IMR-90 (cell line): Measurements from ENCODE around the gene ZNF583.

Experiments used
- BHLHE40 ChIP-seq: fragments of 150-350 bp; IDR thresholded peaks from 2 replicates; pipeline ENCODE4 v1.6.1; 2016; ENCODE audit warnings: mild to moderate bottlenecking, low read depth, low read length
- CTCF ChIP-seq: conservative IDR thresholded peaks from 2 replicates; pipeline ENCODE4 v1.5.1; 2012; ENCODE audit warnings: mild to moderate bottlenecking, low read depth, low read length, improper control_type of control experiment
- MXI1 ChIP-seq: IDR thresholded peaks from 2 replicates; pipeline ENCODE4 v1.6.1; 2012; ENCODE audit warnings: low read depth, mild to moderate bottlenecking, low read length, moderate library complexity, borderline replicate concordance
- NFE2L2 ChIP-seq: fragments of 150-350 bp; IDR thresholded peaks from 2 replicates; pipeline ENCODE4 v1.6.1; 2016; ENCODE audit warnings: low read depth, mild to moderate bottlenecking, low read length
- POLR2A ChIP-seq: IDR thresholded peaks from 2 replicates; pipeline ENCODE4 v1.6.1; 2012; ENCODE audit warnings: mild to moderate bottlenecking, low read depth, low read length
- RAD21 ChIP-seq: IDR thresholded peaks from 2 replicates; pipeline ENCODE4 v1.6.1; 2012; ENCODE audit warnings: low read length, improper control_type of control experiment
- RFX5 ChIP-seq: IDR thresholded peaks from 2 replicates; pipeline ENCODE4 v1.8.0; 2012; ENCODE audit warnings: low read depth, mild to moderate bottlenecking, low read length, moderate library complexity
- USF2 ChIP-seq: fragments of 150-350 bp; IDR thresholded peaks from 2 replicates; pipeline ENCODE4 v1.6.1; 2017; ENCODE audit warnings: mild to moderate bottlenecking, antibody characterized with exemption, low read length, low read depth
- TF ChIP-seq, protein P1 (sequence below): fragments of 150-350 bp; IDR thresholded peaks from 2 replicates; pipeline ENCODE4 v1.6.1; 2016; ENCODE audit warnings: low read depth, mild to moderate bottlenecking, low read length, moderate library complexity, borderline replicate concordance

DNA sequence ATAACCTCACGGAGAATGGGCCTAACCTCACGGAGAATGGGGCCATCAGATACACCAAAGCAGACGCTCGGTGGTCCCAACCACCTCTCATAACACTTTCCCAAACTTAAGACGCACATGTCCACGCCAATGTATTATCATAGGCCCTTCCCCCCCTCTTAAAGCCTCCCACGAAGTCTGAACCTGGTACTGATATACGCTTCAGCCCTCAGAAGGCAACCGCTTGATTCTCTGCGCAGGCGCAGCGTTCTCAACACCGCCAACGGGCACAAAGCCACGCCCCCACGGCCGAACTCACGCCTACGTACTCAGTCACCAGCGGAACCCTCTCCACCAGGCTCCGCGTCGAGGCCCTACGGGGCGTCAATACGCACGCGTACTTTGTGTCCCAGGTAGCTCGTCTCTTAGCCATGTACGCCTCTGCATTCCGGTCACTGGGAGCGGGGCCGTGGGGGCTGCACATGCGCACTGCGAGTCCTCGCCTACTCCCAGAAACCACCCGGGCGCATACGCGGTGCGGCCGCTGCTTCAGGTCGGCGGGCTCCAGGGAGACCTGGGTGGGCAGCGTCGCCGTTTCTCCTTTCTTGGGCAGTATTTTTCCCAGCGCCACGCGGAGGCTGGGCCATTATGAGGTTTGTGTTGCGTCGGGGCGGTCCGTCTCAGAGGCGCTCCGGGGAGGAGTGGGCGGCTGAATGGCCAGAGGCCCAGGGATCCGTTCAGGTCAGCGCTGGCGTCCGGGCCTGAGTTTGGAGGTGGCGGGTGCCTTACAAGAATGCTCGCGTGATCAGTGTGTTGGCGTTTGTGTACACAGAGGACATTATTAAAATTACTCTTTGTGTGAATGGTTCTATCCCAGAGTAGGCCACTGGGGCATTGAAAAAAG, 36.1 kb upstream of the ZNF583 start:
- TF ChIP-seq RAD21 (no peak), MXI1 (no peak; the same call in 1 of the 2 replicates), CTCF (no peak), POLR2A (peak; percentile 65), RFX5 (no peak), BHLHE40 (peak; percentile 51; the same call in 1 of the 2 replicates), NFE2L2 (no peak), USF2 (no peak)
- TF ChIP-seq, protein P1, sequence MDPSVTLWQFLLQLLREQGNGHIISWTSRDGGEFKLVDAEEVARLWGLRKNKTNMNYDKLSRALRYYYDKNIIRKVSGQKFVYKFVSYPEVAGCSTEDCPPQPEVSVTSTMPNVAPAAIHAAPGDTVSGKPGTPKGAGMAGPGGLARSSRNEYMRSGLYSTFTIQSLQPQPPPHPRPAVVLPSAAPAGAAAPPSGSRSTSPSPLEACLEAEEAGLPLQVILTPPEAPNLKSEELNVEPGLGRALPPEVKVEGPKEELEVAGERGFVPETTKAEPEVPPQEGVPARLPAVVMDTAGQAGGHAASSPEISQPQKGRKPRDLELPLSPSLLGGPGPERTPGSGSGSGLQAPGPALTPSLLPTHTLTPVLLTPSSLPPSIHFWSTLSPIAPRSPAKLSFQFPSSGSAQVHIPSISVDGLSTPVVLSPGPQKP = no peak
